ENCODE data around the gene UBE2O. TPM values are rescaled to one million over a fixed set of nuclear protein-coding genes. Genes with fewer than 3 reads are reported as not detected.

The UBE2O gene
- total and polyA plus RNA-seq, 4 experiments from 2014 or later = 4.5 to 43.7 (median 28.5) TPM

- DNase-seq = peak; percentile 60 to 68 (median 66)
- peak overlapping the region; percentile 6 to 74 (median 59) for H3K27ac Mint-ChIP-seq
- Histone ChIP-seq H3K4me3 (ENCODE audit: low read length in 2 of 2) (no peak overlapping the region), H3K36me3 (ENCODE audit: insufficient read depth, low read length) (peaks cover 21% of the 10 kb centered on the region), H3K27me3 (ENCODE audit: insufficient read depth, low read length) (no peaks in the 10 kb centered on the region), H3K27ac (ENCODE audit: low read depth, low read length) (no peak overlapping the region), H3K4me1 (ENCODE audit: insufficient read depth, low read length) (no peaks in the 10 kb centered on the region), H3K9me3 (ENCODE audit: control insufficient read depth in 1 of 2, low read length in 2 of 2) (no peaks in the 10 kb centered on the region)
- H3K9me3 Mint-ChIP-seq = no peaks in the 10 kb centered on the region
- H3K27me3 Mint-ChIP-seq = no peaks in the 10 kb centered on the region
- ChIA-PET POLR2A (ENCODE audit: partially characterized antibody) (interaction anchor here (0.9 kb wide), 1 partner anchor 94 kb away, joined by 3 read pairs; no protein-coding TSS in a partner anchor), CTCF (ENCODE audit: partially characterized antibody) (interaction anchor here (0.6 to 11.5 kb wide), 35 partner anchors 9 to 614 kb away, joined by 3 to 97 read pairs (median 4); partner anchors contain the start of genes PRPSAP1, RHBDF2 and UBE2O)
- no peak overlapping the region for H3K4me3 Mint-ChIP-seq
- peaks cover 4 to 14% (median 9%) of the 10 kb centered on the region in 4 donors for H3K4me1 Mint-ChIP-seq
- H3K36me3 Mint-ChIP-seq = peaks cover 13 to 32% of the 10 kb centered on the region in 2 donors
- intact Hi-C loops (cut with micrococcal nuclease) = loop anchor here (1.0 kb wide), 2 partner anchors 139 to 216 kb away; no protein-coding TSS in a partner anchor
These were observed 44.7 kb downstream of the UBE2O start for GRCh38 chr17:76408037-76408849.

GRCh38 chr17:76407509-76407908 is 45.4 kb downstream of the UBE2O start:
- H3K36me3 ChIP-seq (ENCODE audit: insufficient read depth, low read length) = peaks cover 22% of the 10 kb centered on the region
- CTCF ChIA-PET (ENCODE audit: partially characterized antibody) = interaction anchor here (0.6 to 11.5 kb wide), 11 partner anchors 11 to 393 kb away, joined by 3 to 97 read pairs (median 4); partner anchors contain the start of genes PRPSAP1 and RHBDF2
- H3K4me1 ChIP-seq (ENCODE audit: insufficient read depth, low read length) = no peaks in the 10 kb centered on the region

GRCh38 chr17:76405967-76406647 is 46.8 kb downstream of the UBE2O start:
- H3K4me1 ChIP-seq (ENCODE audit: insufficient read depth, low read length) = no peaks in the 10 kb centered on the region
- no peak overlapping the region for H3K27ac Mint-ChIP-seq
- H3K36me3 Mint-ChIP-seq = peaks cover 27 to 47% of the 10 kb centered on the region in 2 donors
- H3K4me3 ChIP-seq (ENCODE audit: low read length in 2 of 2) = no peak overlapping the region
- H3K4me3 Mint-ChIP-seq = no peak overlapping the region
- DNase-seq = no peak
- H3K9me3 Mint-ChIP-seq = no peaks in the 10 kb centered on the region
- H3K27me3 ChIP-seq (ENCODE audit: insufficient read depth, low read length) = no peaks in the 10 kb centered on the region
- H3K9me3 ChIP-seq (ENCODE audit: control insufficient read depth in 1 of 2, low read length in 2 of 2) = no peaks in the 10 kb centered on the region
- ChIA-PET CTCF (ENCODE audit: partially characterized antibody) (interaction anchor here (0.6 to 1.8 kb wide), 6 partner anchors 8 to 105 kb away, joined by 3 to 6 read pairs (median 3); no protein-coding TSS in a partner anchor), POLR2A (ENCODE audit: partially characterized antibody) (interaction anchor here (0.9 kb wide), 1 partner anchor 102 kb away, joined by 3 read pairs; no protein-coding TSS in a partner anchor)
- intact Hi-C loops (cut with micrococcal nuclease) = no loop called here
- H3K36me3 ChIP-seq (ENCODE audit: insufficient read depth, low read length) = peaks cover 30% of the 10 kb centered on the region
- H3K27me3 Mint-ChIP-seq = no peaks in the 10 kb centered on the region
- H3K27ac ChIP-seq (ENCODE audit: low read depth, low read length) = no peak overlapping the region
- peaks cover 4 to 14% (median 9%) of the 10 kb centered on the region in 4 donors for H3K4me1 Mint-ChIP-seq

More at GRCh38 chr17:76407509-76407908, 45.4 kb downstream of the UBE2O start:
- Histone ChIP-seq H3K9me3 (ENCODE audit: control insufficient read depth in 1 of 2, low read length in 2 of 2) (no peaks in the 10 kb centered on the region), H3K27me3 (ENCODE audit: insufficient read depth, low read length) (no peaks in the 10 kb centered on the region), H3K4me3 (ENCODE audit: low read length in 2 of 2) (no peak overlapping the region), H3K27ac (ENCODE audit: low read depth, low read length) (no peak overlapping the region)
- DNase-seq = no peak
- H3K27me3 Mint-ChIP-seq = no peaks in the 10 kb centered on the region
- peaks cover 4 to 14% (median 9%) of the 10 kb centered on the region in 4 donors for H3K4me1 Mint-ChIP-seq
- H3K9me3 Mint-ChIP-seq = no peaks in the 10 kb centered on the region
- POLR2A ChIA-PET (ENCODE audit: partially characterized antibody) = no interaction called here
- H3K4me3 Mint-ChIP-seq = no peak overlapping the region
- H3K27ac Mint-ChIP-seq = peak overlapping the region in 1 of 7 donors; percentile 59
- intact Hi-C loops (cut with micrococcal nuclease) = no loop called here
- peaks cover 16 to 34% of the 10 kb centered on the region in 2 donors for H3K36me3 Mint-ChIP-seq

GRCh38 chr17:76405607-76405966 is 47.4 kb downstream of the UBE2O start:
- intact Hi-C loops (cut with micrococcal nuclease) = no loop called here
- CTCF ChIA-PET (ENCODE audit: partially characterized antibody) = interaction anchor here (0.6 to 1.8 kb wide), 6 partner anchors 8 to 105 kb away, joined by 3 to 7 read pairs (median 4); no protein-coding TSS in a partner anchor

GRCh38 chr17:76404976-76405563 is 47.9 kb downstream of the UBE2O start:
- Mint-ChIP-seq H3K9me3 (no peaks in the 10 kb centered on the region), H3K36me3 (peaks cover 35 to 57% of the 10 kb centered on the region in 2 donors), H3K27ac (no peak overlapping the region), H3K4me1 (peaks cover 4 to 14% (median 9%) of the 10 kb centered on the region in 4 donors), H3K4me3 (no peak overlapping the region), H3K27me3 (no peaks in the 10 kb centered on the region)
- CTCF ChIA-PET (ENCODE audit: partially characterized antibody) = interaction anchor here (0.7 to 1.8 kb wide), 6 partner anchors 7 to 103 kb away, joined by 3 to 7 read pairs (median 6); no protein-coding TSS in a partner anchor
- no peak for DNase-seq
- POLR2A ChIA-PET (ENCODE audit: partially characterized antibody) = interaction anchor here (0.9 kb wide), 1 partner anchor 103 kb away, joined by 3 read pairs; no protein-coding TSS in a partner anchor
- Histone ChIP-seq H3K4me3 (ENCODE audit: low read length in 2 of 2) (no peak overlapping the region), H3K9me3 (ENCODE audit: control insufficient read depth in 1 of 2, low read length in 2 of 2) (no peaks in the 10 kb centered on the region), H3K27me3 (ENCODE audit: insufficient read depth, low read length) (no peaks in the 10 kb centered on the region), H3K4me1 (ENCODE audit: insufficient read depth, low read length) (no peaks in the 10 kb centered on the region), H3K36me3 (ENCODE audit: insufficient read depth, low read length) (peaks cover 41% of the 10 kb centered on the region), H3K27ac (ENCODE audit: low read depth, low read length) (no peak overlapping the region)
- intact Hi-C loops (cut with micrococcal nuclease) = no loop called here

More at GRCh38 chr17:76405607-76405966, 47.4 kb downstream of the UBE2O start:
- no peak overlapping the region for H3K27ac Mint-ChIP-seq
- H3K4me3 Mint-ChIP-seq = no peak overlapping the region
- no peaks in the 10 kb centered on the region for H3K9me3 ChIP-seq (ENCODE audit: control insufficient read depth in 1 of 2, low read length in 2 of 2)
- H3K27me3 ChIP-seq (ENCODE audit: insufficient read depth, low read length) = no peaks in the 10 kb centered on the region
- no peak overlapping the region for H3K27ac ChIP-seq (ENCODE audit: low read depth, low read length)
- H3K4me3 ChIP-seq (ENCODE audit: low read length in 2 of 2) = no peak overlapping the region
- H3K36me3 ChIP-seq (ENCODE audit: insufficient read depth, low read length) = peaks cover 35% of the 10 kb centered on the region
- peaks cover 32 to 52% of the 10 kb centered on the region in 2 donors for H3K36me3 Mint-ChIP-seq
- no peaks in the 10 kb centered on the region for H3K9me3 Mint-ChIP-seq
- H3K4me1 ChIP-seq (ENCODE audit: insufficient read depth, low read length) = no peaks in the 10 kb centered on the region
- POLR2A ChIA-PET (ENCODE audit: partially characterized antibody) = interaction anchor here (0.9 kb wide), 1 partner anchor 102 kb away, joined by 3 read pairs; no protein-coding TSS in a partner anchor
- DNase-seq = no peak
- H3K27me3 Mint-ChIP-seq = no peaks in the 10 kb centered on the region
- H3K4me1 Mint-ChIP-seq = peaks cover 4 to 14% (median 9%) of the 10 kb centered on the region in 4 donors

GRCh38 chr17:76404256-76404655 is 48.7 kb downstream of the UBE2O start:
- peaks cover 41 to 61% of the 10 kb centered on the region in 2 donors for H3K36me3 Mint-ChIP-seq
- peaks cover 49% of the 10 kb centered on the region for H3K36me3 ChIP-seq (ENCODE audit: insufficient read depth, low read length)

More at GRCh38 chr17:76404256-76404655, 48.7 kb downstream of the UBE2O start:
- intact Hi-C loops (cut with micrococcal nuclease) = no loop called here
- Mint-ChIP-seq H3K9me3 (no peaks in the 10 kb centered on the region), H3K27me3 (no peaks in the 10 kb centered on the region), H3K27ac (peak overlapping the region in 2 of 7 donors; percentile 32 to 52), H3K4me1 (peaks cover 4 to 14% (median 7%) of the 10 kb centered on the region in 4 donors), H3K4me3 (no peak overlapping the region)
- no peaks in the 10 kb centered on the region for H3K9me3 ChIP-seq (ENCODE audit: control insufficient read depth in 1 of 2, low read length in 2 of 2)
- H3K27me3 ChIP-seq (ENCODE audit: insufficient read depth, low read length) = no peaks in the 10 kb centered on the region
- H3K4me3 ChIP-seq (ENCODE audit: low read length in 2 of 2) = no peak overlapping the region
- no peak for DNase-seq
- no peak overlapping the region for H3K27ac ChIP-seq (ENCODE audit: low read depth, low read length)
- ChIA-PET CTCF (ENCODE audit: partially characterized antibody) (interaction anchor here (0.6 to 1.7 kb wide), 4 partner anchors 8 to 59 kb away, joined by 3 to 7 read pairs (median 5); no protein-coding TSS in a partner anchor), POLR2A (ENCODE audit: partially characterized antibody) (no interaction called here)
- no peaks in the 10 kb centered on the region for H3K4me1 ChIP-seq (ENCODE audit: insufficient read depth, low read length)

Data from CD4-positive, alpha-beta memory T cell (primary cell).